NCI-H345 (cell line): Measurements from ENCODE around the gene KRT1.
A peak's percentile ranks its signal among the peaks of the same experiment; 100 is the strongest.

Experiments used
- DNase-seq: peaks from one replicate; lab custom pipeline; 2025; lab: John Stamatoyannopoulos, UW

Gene KRT1

DNA sequence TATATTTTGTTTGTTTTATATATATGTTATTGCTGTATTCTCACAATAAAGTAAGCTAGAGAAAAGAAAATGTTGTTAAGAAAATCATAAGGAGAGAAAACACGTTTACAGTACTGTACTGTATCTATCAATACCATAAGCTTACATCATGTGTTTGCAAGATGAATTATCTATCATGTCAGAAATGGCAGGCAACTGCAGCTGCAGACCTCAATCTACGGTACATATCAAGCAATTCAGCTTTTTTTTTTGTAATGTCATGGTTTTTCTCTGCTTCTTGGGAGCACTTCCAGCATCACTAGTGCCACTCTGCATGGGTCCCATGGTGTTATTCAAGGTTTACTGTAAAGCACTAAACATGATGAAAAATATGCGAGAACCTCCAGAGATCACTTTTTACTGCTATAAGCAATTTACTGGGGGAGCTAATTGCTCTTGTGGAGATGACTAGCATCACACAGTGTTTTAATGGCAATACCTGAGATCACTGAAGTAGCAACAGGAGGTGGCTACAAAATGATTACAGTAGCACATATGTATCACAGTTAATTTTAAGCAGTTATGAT is 19.2 kb downstream of the KRT1 start:
- DNase-seq, result no peak

GRCh38 chr12:52659951-52660350 is 20.3 kb downstream of the KRT1 start:
- peak; percentile 21 for DNase-seq

DNA sequence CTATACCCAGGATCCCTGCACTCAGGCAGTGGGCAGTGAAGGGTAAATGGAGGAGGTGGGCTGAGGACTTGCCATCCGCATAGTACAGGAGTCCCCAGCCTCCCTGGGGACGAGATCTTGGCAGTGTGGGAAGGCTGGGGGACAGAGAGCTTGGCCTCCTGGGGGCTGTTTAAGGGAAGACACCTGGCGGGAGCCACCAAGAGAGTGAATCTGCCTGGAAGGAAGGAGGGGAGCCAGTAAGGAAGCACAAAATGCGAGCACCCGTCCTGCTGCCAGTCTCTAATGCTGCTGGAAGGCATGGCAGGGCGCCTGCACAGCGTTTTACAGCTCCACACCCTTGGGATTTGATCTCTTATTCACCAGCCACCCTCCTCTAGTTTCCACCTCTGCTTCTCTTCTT is 20.8 kb downstream of the KRT1 start:
- DNase-seq, result no peak

GRCh38 chr12:52658196-52658595 is 22.0 kb downstream of the KRT1 start:
- DNase-seq, result no peak

DNA sequence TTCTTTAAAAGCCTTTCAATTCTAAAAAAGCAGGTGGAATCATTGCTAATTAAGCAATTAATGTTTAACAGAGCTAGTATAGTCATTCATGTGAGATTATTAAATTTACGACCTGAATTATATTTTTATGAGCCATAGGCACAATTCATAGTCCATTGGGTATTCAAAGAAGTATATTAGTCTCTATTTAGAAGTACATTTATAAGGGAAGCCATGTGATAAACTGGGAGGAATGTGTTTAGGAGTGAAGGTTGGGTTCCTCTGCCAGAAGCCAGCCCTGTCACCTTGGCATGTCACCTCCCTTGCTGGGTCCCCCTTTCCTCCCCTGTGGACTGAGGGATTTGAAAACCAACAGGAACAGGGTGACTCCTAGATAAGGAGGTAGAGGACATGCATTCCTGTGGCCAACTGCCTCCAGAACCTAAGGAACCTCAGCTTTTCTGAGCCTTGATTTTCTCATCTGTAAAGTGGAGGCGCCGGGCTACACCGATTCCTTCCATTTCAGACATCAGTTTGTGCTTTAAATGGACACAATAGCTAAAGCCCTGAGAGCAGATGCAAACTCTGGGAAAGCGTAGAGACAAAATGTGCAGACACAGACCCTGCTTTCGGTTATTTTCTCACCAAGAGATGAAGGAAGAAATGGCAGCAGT is 22.8 kb downstream of the KRT1 start:
- DNase-seq, result no peak

- DNase-seq, result no peak
These were observed 23.6 kb downstream of the KRT1 start for GRCh38 chr12:52656616-52657015.

- no peak for DNase-seq
These were observed 24.5 kb downstream of the KRT1 start for GRCh38 chr12:52655720-52656124.

GRCh38 chr12:52655251-52655650 is 25.0 kb downstream of the KRT1 start:
- no peak for DNase-seq

DNA sequence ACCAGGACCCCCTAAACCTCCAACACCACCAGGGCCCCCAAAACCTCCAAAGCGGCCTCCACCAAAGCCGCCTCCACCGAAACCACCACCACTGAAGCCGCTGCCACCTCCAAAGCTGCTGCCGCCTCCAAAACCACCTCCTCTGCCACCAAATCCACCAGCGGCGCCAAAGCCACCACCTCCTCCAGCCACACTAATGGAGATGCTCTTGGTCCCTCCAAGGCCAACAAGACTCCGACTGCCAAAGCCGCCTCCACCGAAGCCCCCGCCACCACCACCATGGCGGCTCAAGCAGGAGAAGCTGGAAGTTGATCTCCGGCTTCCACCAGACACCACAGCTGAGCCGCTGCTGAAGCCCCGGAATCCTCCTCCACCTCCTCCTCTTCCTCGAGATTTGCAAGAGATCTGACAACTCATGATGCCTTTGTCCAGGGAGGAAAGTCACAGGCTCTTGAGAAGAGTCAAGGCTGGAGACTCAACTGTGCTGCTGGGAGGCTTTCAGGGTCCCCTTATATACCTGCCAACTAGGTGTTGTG is 28.4 kb downstream of the KRT1 start, which contains the start of gene KRT2:
Gene KRT2, minus strand, starts transcription at position 486 of the 536 bp plus-strand sequence. Its CDS starts 69 bp downstream, at position 417.
- no peak for DNase-seq

DNA sequence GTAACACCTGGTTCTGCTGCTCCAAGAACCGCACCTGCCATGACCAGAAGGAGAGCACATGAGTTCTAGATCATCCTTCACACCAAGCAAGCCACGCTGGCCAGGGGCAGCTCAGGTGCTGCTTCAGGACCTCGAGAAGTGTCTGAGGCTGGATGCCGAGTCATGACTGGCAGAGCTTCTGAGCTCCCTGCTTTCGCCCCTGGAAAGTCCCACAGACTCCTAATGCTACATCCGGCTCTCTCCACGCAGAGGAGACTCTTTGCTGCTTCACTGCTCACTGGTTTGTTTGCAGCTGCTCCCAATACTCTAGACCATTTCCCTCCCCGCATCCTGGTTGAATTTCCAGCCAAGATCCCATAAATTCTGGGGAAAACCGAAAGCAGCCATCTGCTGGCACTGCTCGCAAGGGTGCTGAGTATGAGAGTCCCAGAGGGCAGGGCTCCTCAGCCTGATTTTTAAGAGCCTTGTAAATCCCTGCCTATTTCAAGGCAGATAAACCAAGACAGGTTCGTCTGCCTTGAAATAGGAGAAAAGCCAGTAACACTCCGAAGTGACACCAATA is 29.6 kb downstream of the KRT1 start:
- DNase-seq, result no peak

DNA sequence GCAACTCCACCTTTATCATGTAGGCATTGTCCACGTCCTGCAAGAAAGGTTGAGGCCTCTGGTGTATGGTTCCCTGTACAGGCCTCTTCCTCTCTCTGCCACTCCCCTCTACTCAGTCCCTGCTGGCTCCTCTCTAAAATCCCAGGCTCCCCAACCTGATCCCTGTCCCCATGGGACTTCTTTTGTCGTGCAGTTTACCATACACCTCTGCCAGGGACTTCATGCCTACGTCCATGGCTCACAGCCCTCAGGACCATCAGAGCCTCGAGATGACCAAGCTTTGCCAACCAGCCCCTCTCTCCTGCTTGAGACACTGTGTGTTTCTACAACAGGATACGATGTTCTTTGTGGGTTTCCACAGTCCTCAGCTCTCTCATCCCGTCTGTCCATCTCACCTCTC is 31.1 kb downstream of the KRT1 start:
- DNase-seq, result no peak

GRCh38 chr12:52648012-52648550 is 32.1 kb downstream of the KRT1 start:
- no peak for DNase-seq

GRCh38 chr12:52647601-52648000 is 32.6 kb downstream of the KRT1 start:
- DNase-seq, result no peak

DNA sequence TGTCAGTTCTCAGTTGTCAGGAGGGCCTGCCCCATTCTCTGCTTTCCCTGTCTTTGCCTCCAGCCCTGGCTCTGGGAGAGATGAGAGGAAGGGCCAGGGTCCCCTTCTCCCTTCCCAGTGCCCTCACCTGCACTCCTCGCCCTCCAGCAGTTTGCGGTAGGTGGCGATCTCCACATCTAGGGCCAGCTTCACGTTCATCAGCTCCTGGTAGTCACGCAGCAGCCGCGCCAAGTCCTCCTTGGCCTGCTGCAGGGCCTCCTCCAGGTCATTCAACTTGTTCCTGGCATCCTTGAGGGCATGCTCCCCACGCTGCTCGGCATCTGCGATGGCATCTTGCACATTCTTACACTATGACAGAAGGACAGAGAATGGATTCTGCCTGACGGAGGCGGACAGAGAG is 33.6 kb downstream of the KRT1 start:
- DNase-seq, result no peak

DNA sequence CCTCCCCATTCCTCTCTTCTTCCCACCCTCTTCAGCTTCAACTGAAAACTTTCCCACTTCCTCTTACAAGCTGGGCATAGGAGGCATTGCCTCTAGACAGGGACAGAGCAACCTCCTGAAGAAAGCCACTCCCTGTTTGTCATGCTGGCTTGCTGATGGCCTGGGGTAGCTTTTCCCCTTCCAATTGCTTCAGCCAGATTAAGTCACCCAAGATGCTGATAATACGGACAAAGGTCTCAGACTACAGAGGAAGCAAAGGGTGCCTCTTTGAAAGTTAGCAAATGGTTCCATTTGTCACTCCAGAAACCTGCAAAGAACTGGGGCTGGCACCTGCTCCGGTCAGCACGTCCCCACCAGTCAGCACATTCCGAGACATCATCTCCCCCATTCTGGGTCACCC is 34.2 kb downstream of the KRT1 start:
- no peak for DNase-seq

DNA sequence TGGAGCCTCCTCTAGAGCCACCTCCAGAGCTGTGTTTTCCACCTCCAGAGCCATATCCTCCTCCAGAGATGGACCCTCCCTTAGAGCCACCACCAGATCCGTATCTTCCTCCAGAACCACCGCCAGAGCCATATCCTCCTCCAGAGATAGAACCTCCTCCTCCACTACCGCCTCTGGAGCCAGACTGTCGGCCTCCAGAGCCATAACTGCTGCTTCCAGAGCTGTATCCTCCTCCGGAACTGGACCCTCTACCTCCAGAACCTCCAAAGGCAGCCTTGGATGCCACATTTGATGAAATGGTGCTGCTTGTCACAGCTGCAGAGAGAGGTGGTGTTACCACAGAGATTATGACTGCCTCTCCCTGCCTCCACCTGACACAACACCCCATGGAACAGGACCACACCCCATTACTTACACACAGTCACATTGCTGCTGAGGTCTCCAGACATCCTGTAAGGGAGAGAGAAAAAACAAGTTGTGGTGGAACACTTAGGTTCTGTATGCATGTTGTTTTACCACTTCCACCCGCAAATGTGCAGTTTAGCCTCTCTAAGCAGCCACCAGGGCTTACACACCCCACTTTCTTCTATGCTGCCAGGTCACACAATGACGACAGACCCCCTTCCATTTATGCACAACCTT is 35.0 kb downstream of the KRT1 start:
- DNase-seq, result no peak

DNA sequence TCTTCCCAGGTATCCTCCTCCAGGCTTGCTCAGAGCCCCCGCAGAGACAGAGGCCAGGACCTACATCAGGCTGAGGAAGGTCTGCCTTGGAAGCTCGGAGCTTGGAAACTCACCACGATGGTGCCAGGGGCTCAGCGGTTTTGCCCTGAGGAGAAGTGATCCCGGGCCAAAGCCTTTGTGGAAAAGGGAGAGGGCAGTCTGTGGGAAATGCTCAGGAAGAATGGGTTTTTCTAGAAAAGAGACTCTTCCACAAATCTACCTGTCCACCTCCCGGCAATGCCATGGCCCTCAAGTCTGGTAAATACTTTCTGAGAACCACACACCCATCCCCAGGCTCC is 36.2 kb downstream of the KRT1 start:
- no peak for DNase-seq

DNA sequence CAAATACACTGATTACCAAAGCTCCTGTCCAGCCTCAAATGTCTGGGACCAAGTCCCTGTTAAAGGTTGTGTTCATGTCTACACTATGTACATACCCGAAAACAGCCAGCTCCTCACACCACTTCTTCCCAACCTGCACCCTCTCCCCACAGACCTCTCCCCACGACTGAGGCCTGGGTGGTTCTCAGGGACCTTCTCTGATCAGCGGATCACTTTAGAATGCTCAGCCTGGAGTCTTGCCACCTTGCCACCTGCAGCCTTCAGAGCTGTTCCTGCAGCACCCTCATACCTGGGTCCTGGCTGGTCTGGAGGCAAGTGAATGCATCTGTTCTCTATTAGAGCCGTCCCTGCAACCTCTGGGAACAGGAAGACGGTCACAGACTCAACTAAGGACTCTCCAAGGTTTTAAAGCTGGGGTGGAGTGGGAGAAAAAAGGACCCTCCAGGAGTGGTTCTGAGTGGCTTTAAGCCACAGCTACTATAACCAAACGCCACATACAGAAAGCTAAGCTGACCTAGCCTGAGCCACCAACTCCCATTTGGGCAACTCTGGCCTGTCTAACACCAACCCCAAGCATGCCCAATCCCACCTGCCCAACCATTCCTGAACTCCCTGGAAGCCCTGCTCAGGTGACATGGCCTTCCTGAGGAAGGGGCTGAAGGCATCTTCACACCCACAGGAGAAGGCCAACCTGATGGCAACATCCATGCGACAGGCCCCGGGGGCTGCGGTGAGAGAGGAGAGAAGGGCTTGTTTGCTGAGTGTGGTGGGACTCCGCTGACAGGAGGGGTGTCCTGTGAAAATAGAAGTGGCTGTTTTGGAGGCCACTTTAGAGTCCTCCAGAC is 36.8 kb downstream of the KRT1 start:
- DNase-seq, result no peak

GRCh38 chr12:52641468-52641867 is 38.7 kb downstream of the KRT1 start:
- no peak for DNase-seq

GRCh38 chr12:52637299-52637698 is 42.9 kb downstream of the KRT1 start:
- no peak for DNase-seq

- no peak for DNase-seq
These were observed 43.5 kb downstream of the KRT1 start for GRCh38 chr12:52636592-52637258.
